GM12878 (cell line): ENCODE measurements around the gene AP1B1. TPM values are rescaled to one million over a fixed set of nuclear protein-coding genes. Genes with fewer than 3 reads are reported as not detected.
"Not testable (repeated sequence)": the region's sequence is repeated elsewhere in the genome, so short reads cannot be mapped to it uniquely, and the experiment has no call there.

Experiments
- ATAC-seq: fragments of 200-7000 bp; cut with Tn5 transposase; 3 replicates; pipeline ENCODE4 v1.9.1; 2020; ENCODE audit warnings: mild to moderate bottlenecking, moderate library complexity
- BruUV-seq: library from RNA; stranded (reverse); fragments of 400-500 nt; replicated peaks from 2 replicates; lab custom pipeline; 2021; lab: Mats Ljungman, UMichigan
- CTCF ChIA-PET: fragments of 300-600 bp; sonication (Branson Sonifier 250); formaldehyde crosslinking; extraction: SDS; loops from one replicate; lab custom pipeline; 2021; ENCODE audit warnings: inconsistent platforms; lab: Yijun Ruan, JAX
- POLR2A ChIA-PET: fragments of 350-600 bp; formaldehyde crosslinking; extraction: SDS; loops from one replicate; lab custom pipeline; 2021; ENCODE audit warnings: inconsistent platforms; lab: Charles Lee
- RAD21 ChIA-PET: fragments of 300-600 bp; sonication (Branson Sonifier 250); formaldehyde crosslinking; loops from one replicate; lab custom pipeline; 2023; ENCODE audit warnings: antibody characterized with exemption; ENCODE audit not compliant: unreplicated experiment; lab: Charles Lee
- SMC1A ChIA-PET: fragments of 300-600 bp; sonication (Branson Sonifier 250); formaldehyde crosslinking; loops from one replicate; lab custom pipeline; 2023; ENCODE audit not compliant: unreplicated experiment, uncharacterized antibody; lab: Charles Lee
- DNase-seq: peaks from one replicate; pipeline ENCODE4 v3.0.0-alpha.2; 2011; ENCODE audit warnings: low read depth, low spot score
- FAIRE-seq: peaks from 3 replicates; lab custom pipeline; 2011; peaks lifted over from hg19 to GRCh38; lab: Jason Lieb, UNC
- H2AFZ ChIP-seq: 2 replicates; pipeline ENCODE4 v1.6.0; 2011; ENCODE audit warnings: low read depth, low read length, control low read depth; ENCODE audit not compliant: control insufficient read depth
- H3K27ac ChIP-seq: 2 replicates; pipeline ENCODE4 v1.5.1; 2011; ENCODE audit warnings: control low read depth; ENCODE audit not compliant: control insufficient read depth, insufficient read depth
- H3K27me3 ChIP-seq, 2 experiments: replicated peaks in 1 of 2; 2 replicates each; pipeline versions ENCODE4 v1.6.0 to v1.6.1; 2011; ENCODE audit warnings: low read length in 1 of 2; ENCODE audit not compliant: control insufficient read depth in 2 of 2, insufficient read depth in 2 of 2
- H3K36me3 ChIP-seq, 2 experiments: 2 replicates each; pipeline ENCODE4 v1.5.1; 2011; ENCODE audit warnings: low read length in 1 of 2; ENCODE audit not compliant: control insufficient read depth in 2 of 2, insufficient read depth in 2 of 2
- H3K4me1 ChIP-seq: 2 replicates; pipeline ENCODE4 v1.6.1; 2011; ENCODE audit warnings: mild to moderate bottlenecking, low read length, moderate library complexity, mixed read lengths; ENCODE audit not compliant: control insufficient read depth, insufficient read depth
- H3K4me2 ChIP-seq: 2 replicates; pipeline ENCODE4 v1.6.0; 2011; ENCODE audit warnings: control low read depth; ENCODE audit not compliant: control insufficient read depth, insufficient read depth
- H3K4me3 ChIP-seq: fragments of 200-600 bp; sonication (generic); 2 replicates; pipeline ENCODE4 v1.5.1; 2016
- H3K79me2 ChIP-seq: 2 replicates; pipeline ENCODE4 v1.6.0; 2011; ENCODE audit warnings: low read length; ENCODE audit not compliant: control insufficient read depth, insufficient read depth
- H3K9ac ChIP-seq: 2 replicates; pipeline ENCODE4 v1.8.0; 2011; ENCODE audit warnings: low read length, control low read depth, mixed read lengths; ENCODE audit not compliant: control insufficient read depth, insufficient read depth
- H3K9me3 ChIP-seq: replicated peaks from 3 replicates; pipeline ENCODE4 v1.5.1; 2011; ENCODE audit warnings: mild to moderate bottlenecking, low read length; ENCODE audit not compliant: control insufficient read depth, insufficient read depth
- H4K20me1 ChIP-seq: 2 replicates; pipeline ENCODE4 v1.6.0; 2011; ENCODE audit not compliant: control insufficient read depth, insufficient read depth
- CTCF ChIP-seq, 3 experiments: IDR thresholded peaks in 2 of 3; conservative IDR thresholded peaks in 1 of 3; 2 replicates each; pipeline ENCODE4 v1.5.1; 2011; ENCODE audit warnings: low read depth in 3 of 3, low read length in 3 of 3, mild to moderate bottlenecking in 3 of 3, control low read depth in 2 of 3, moderate library complexity in 2 of 3, inconsistent platforms in 1 of 3, mixed read lengths in 1 of 3; ENCODE audit not compliant: control insufficient read depth in 2 of 3, insufficient read depth in 1 of 3; ENCODE audit errors: extremely low read depth in 1 of 3
- EED ChIP-seq: sonication (generic); IDR thresholded peaks from 2 replicates; pipeline ENCODE4 v1.6.1; 2016; ENCODE audit warnings: antibody characterized with exemption, low read depth
- RAD21 ChIP-seq: IDR thresholded peaks from 2 replicates; pipeline ENCODE4 v1.6.1; 2011; ENCODE audit warnings: mild to moderate bottlenecking, low read depth, low read length, moderate library complexity; ENCODE audit not compliant: insufficient read depth
- SMC3 ChIP-seq: IDR thresholded peaks from 2 replicates; pipeline ENCODE4 v1.6.1; 2011; ENCODE audit warnings: low read length, improper control_type of control experiment, borderline replicate concordance
- WGBS: methylation state at CpG from one replicate; pipeline ENCODE4 v1.1.6; 2016; ENCODE audit warnings: low lambda C conversion rate; ENCODE audit not compliant: insufficient replicate concordance, insufficient coverage; ENCODE audit errors: missing lambda C conversion rate; 5-methylcytosine and 5-hydroxymethylcytosine counted together
- in situ Hi-C: fragments of 300-500 bp; cut with MboI; formaldehyde crosslinking; loops from 9 replicates; pipeline ENCODE4 v1.14.3; 2018; ENCODE audit warnings: mixed read lengths
- intact Hi-C: fragments of 100-400 bp; cut with micrococcal nuclease; formaldehyde crosslinking; loops from one replicate; pipeline ENCODE4 v1.14.2; 2022; ENCODE audit not compliant: unreplicated experiment
- polyA plus RNA-seq, 11 experiments: library from polyadenylated mRNA; depleted of rRNA in 4 of 11; unstranded in 6 of 11; stranded (reverse) in 5 of 11; fragments of >200 nt; fragmentation: Nextera tagmentation in 4 of 11; fragmentation: Illumina TruSeq in 1 of 11; extraction: Ambion mirVana in 4 of 11; extraction: Trizol in 1 of 11; gene quantifications; 1 replicate in 1 of 11; 2 replicates in 10 of 11; pipeline versions ENCODE4 v1.2.1 to v1.2.3, GENCODE V29; 2011 to 2016; ENCODE audit warnings: inconsistent platforms in 2 of 11, missing spikeins in 2 of 11, low read depth in 1 of 11
- total RNA-seq, 4 experiments: library from RNA; depleted of rRNA in 3 of 4; stranded (reverse); fragments of >200 nt in 3 of 4; fragmentation: Illumina TruSeq in 1 of 4; extraction: Trizol in 1 of 4; gene quantifications; 2 replicates each; pipeline versions ENCODE4 v1.2.1 to v1.2.3, GENCODE V29; 2013 to 2021

AP1B1 gene
- total and polyA plus RNA-seq, 10 of the 15 experiments (the other 5 are each of a cell fraction or from before 2014, with no cell fraction given) = 2.1 to 98.6 (median 57.8) TPM

GRCh38 chr22:29412772-29413171, 24.4 kb upstream of the AP1B1 start:
- 0% methylated on average over 4 of the region's 4 CpGs for WGBS
- H3K9ac ChIP-seq, H3K9me3 ChIP-seq, H3K79me2 ChIP-seq, H3K36me3 ChIP-seq, DNase-seq, FAIRE-seq, BruUV-seq, POLR2A ChIA-PET, RAD21 ChIA-PET, H3K4me2 ChIP-seq: not testable (repeated sequence)
- H3K4me1 ChIP-seq = peaks cover 30% of the 10 kb centered on the region
- ATAC-seq = peak; percentile 81
- TF ChIP-seq CTCF (IDR thresholded peaks at IDR 0.05 in 2 of 3, conservative IDR thresholded peaks at IDR 0.05 in 1 of 3; ENCODE audit: control insufficient read depth in 2 of 3, extremely low read depth in 1 of 3, insufficient read depth in 1 of 3, low read depth in 3 of 3, low read length in 3 of 3) (peak; percentile 19 to 52 (median 50); a peak in 4 of 6 replicates), EED (0 out of 2 replicates have a peak, but pooled peaks have one; percentile 17), SMC3 (peak; percentile 23; the same call in 1 of the 2 replicates), RAD21 (peak; percentile 43)
- TF ChIP-seq, all 136 proteins: peak for 4; not testable (repeated sequence) for 132
- H3K27ac ChIP-seq, H3K27me3 ChIP-seq, in situ Hi-C loops, SMC1A ChIA-PET, H4K20me1 ChIP-seq, H3K4me3 ChIP-seq, H2AFZ ChIP-seq: not testable (repeated sequence)
- CTCF ChIA-PET = interaction anchor here (0.6 to 1.1 kb wide), 3 partner anchors 18 to 519 kb away, joined by 3 to 4 read pairs (median 3); no protein-coding TSS in a partner anchor
- intact Hi-C loops = loop anchor here (10.0 kb wide), 1 partner anchor 142 kb away; the partner anchor contains the start of gene THOC5
